Ishikawa (cell line): Measurements from ENCODE around the gene C19orf81.

Source experiments
- CEBPB ChIP-seq: IDR thresholded peaks from 2 replicates; pipeline ENCODE4 v1.6.1; 2012
- CREB1 ChIP-seq: IDR thresholded peaks from 2 replicates; pipeline ENCODE4 v1.6.1; 2012; ENCODE audit warnings: low read depth
- EGR1 ChIP-seq: IDR thresholded peaks from 2 replicates; pipeline ENCODE4 v1.6.1; 2012
- EP300 ChIP-seq: IDR thresholded peaks from 2 replicates; pipeline ENCODE4 v1.6.1; 2012; ENCODE audit warnings: borderline replicate concordance
- FOXM1 ChIP-seq: IDR thresholded peaks from 2 replicates; pipeline ENCODE4 v1.6.1; 2012; ENCODE audit warnings: low read depth, borderline replicate concordance
- NFIC ChIP-seq: IDR thresholded peaks from 2 replicates; pipeline ENCODE4 v1.6.1; 2012
- RAD21 ChIP-seq: IDR thresholded peaks from 2 replicates; pipeline ENCODE4 v1.6.1; 2012; ENCODE audit warnings: low read depth
- TAF1 ChIP-seq: IDR thresholded peaks from 2 replicates; pipeline ENCODE4 v1.6.1; 2012; ENCODE audit warnings: low read depth, mild to moderate bottlenecking
- TCF12 ChIP-seq: IDR thresholded peaks from 2 replicates; pipeline ENCODE4 v1.6.1; 2012; ENCODE audit warnings: low read depth
- TEAD4 ChIP-seq: IDR thresholded peaks from 2 replicates; pipeline ENCODE4 v1.6.1; 2012
- YY1 ChIP-seq: IDR thresholded peaks from 2 replicates; pipeline ENCODE4 v1.6.1; 2012; ENCODE audit warnings: low read depth
- ZBTB7A ChIP-seq: IDR thresholded peaks from 2 replicates; pipeline ENCODE4 v1.6.1; 2012; ENCODE audit warnings: low read depth
- TF ChIP-seq, protein P1 (sequence below): IDR thresholded peaks from 2 replicates; pipeline ENCODE4 v1.6.1; 2012
- TF ChIP-seq, protein P2 (sequence below): IDR thresholded peaks from 2 replicates; pipeline ENCODE4 v1.6.1; 2012; ENCODE audit warnings: low read depth, mild to moderate bottlenecking
- TF ChIP-seq, protein P3 (sequence below): IDR thresholded peaks from 2 replicates; pipeline ENCODE4 v1.6.1; 2012

The C19orf81 gene

DNA sequence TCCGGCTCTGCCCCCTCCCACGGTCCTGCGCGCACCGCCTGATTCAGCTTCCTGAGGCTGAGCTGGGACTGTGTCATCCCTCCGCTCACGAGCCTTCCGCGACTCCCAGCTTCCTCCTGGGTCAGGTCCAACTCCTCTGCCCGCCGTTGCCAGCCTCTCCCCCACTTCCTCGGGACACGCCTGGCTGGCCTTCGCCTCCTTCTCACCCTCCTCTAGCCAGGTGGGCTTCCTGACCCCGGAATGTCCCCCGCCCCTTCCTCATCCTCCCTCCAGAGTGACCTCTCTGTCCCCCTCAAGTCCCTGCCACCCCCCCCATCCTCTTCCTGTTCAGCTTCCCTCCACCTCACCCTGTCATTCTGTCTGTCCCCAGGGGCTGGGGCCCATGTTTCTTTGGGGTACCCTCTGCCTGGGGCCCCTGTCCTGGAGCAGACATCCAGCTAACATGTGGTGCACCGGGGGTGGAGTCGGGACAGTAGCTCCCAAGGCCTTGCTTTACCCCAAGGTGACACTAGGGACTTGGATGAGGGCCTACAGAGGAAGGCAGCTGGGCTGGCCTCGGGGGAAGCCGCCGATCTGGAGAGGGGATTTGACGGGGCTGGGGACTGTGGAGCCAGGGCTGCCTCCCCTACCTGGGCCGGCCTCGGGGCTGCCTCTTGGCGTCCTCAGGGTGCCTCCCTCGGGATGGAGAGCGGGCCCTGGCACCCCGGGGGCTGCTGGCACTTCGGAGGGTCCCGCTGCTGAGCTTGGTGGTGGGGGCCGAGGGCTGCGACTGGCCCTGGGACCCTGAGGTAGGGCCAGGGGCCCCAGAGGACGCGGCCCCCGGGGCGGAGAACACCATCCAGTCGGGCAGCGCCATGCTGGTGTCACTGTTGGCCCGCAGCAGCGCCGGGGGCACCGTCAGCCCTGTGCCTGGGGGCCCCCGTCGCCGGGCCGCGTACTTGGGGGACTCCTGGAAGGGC is 53.9 kb downstream of the C19orf81 start:
- no peak for TF ChIP-seq ZBTB7A
- no peak for TF ChIP-seq EGR1
- TF ChIP-seq, protein P1, sequence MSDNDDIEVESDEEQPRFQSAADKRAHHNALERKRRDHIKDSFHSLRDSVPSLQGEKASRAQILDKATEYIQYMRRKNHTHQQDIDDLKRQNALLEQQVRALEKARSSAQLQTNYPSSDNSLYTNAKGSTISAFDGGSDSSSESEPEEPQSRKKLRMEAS: no peak
- no peak for TF ChIP-seq EP300
- TF ChIP-seq, protein P2, sequence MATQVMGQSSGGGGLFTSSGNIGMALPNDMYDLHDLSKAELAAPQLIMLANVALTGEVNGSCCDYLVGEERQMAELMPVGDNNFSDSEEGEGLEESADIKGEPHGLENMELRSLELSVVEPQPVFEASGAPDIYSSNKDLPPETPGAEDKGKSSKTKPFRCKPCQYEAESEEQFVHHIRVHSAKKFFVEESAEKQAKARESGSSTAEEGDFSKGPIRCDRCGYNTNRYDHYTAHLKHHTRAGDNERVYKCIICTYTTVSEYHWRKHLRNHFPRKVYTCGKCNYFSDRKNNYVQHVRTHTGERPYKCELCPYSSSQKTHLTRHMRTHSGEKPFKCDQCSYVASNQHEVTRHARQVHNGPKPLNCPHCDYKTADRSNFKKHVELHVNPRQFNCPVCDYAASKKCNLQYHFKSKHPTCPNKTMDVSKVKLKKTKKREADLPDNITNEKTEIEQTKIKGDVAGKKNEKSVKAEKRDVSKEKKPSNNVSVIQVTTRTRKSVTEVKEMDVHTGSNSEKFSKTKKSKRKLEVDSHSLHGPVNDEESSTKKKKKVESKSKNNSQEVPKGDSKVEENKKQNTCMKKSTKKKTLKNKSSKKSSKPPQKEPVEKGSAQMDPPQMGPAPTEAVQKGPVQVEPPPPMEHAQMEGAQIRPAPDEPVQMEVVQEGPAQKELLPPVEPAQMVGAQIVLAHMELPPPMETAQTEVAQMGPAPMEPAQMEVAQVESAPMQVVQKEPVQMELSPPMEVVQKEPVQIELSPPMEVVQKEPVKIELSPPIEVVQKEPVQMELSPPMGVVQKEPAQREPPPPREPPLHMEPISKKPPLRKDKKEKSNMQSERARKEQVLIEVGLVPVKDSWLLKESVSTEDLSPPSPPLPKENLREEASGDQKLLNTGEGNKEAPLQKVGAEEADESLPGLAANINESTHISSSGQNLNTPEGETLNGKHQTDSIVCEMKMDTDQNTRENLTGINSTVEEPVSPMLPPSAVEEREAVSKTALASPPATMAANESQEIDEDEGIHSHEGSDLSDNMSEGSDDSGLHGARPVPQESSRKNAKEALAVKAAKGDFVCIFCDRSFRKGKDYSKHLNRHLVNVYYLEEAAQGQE: no peak
- TF ChIP-seq CREB1: no peak
- TF ChIP-seq TEAD4: no peak
- no peak for TF ChIP-seq CEBPB
- no peak for TF ChIP-seq FOXM1

DNA sequence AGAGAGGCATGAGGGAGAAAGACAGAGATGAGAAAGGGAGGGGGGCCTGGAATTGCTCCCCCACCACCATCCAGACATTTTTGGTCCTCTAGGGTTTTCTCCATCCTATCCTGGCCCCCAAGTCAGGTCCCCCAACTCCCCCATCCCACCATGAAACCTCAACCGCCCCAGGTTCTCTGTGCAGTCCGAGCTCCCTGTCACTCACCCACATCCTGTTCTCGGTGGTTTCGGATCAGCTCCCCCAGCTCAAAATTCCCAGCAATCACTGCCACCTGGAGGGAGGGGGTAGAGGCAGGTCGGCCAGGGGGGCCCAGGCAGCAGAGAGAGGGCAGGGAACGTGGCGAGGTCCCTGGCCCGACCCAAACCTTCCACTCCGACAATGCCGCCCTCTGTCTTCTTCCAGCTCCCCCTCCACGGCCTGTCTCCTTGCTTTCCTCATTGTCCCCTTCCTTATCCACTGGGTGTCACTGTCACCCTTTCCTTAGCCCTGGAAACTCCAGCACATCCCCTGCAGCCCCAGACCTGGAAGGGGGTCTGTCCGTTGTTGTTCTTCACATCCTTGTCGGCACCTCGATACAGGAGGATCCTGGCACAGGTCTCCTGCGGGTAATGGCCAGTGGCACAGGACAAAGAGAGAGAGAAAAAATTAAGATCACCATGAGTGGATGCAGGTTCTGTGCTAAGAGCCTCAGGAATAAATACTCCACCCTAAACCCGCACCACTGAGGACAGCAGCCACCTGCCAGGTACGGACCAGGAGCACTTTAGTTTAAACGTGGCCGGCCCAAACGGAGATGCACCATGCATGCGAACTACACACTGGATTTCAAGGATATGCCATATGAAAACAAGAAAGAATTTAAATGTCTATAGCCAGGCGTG is 54.9 kb downstream of the C19orf81 start:
- no peak for TF ChIP-seq NFIC
- TF ChIP-seq TAF1: no peak
- TF ChIP-seq EGR1: no peak
- TF ChIP-seq RAD21: peak; percentile 45
- TF ChIP-seq, protein P2: no peak

DNA sequence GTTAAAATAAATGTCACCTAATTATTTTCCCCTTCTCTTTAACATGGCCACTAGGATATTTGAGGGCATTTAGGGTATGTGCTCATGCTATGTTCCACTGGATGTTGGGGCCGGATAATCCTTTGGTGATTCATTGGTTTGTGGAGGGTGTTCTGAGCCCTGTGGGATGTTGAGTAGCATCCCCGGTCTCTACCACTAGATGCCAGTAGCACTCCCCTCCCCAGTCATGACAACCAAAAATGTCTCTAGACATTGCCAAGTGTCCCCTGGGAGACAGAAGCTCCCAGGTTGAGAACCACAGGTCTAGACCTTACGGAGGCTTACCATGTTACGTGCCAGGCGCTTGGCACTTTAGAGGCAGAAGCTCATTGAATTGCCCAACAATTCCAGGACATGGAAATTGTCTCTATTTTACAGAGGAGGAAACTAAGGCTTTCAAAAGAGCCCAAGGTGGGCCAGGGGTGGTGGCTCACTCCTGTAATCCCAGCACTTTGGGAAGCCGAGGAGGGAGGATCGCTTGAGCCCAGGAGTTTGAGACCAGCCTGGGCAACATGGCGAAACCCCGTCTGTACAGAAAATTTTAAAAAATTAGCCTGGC is 56.3 kb downstream of the C19orf81 start:
- TF ChIP-seq TAF1: no peak
- TF ChIP-seq, protein P3, sequence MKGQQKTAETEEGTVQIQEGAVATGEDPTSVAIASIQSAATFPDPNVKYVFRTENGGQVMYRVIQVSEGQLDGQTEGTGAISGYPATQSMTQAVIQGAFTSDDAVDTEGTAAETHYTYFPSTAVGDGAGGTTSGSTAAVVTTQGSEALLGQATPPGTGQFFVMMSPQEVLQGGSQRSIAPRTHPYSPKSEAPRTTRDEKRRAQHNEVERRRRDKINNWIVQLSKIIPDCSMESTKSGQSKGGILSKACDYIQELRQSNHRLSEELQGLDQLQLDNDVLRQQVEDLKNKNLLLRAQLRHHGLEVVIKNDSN: no peak
- TF ChIP-seq TCF12: no peak
- no peak for TF ChIP-seq EGR1
- peak; percentile 53 for TF ChIP-seq RAD21

DNA sequence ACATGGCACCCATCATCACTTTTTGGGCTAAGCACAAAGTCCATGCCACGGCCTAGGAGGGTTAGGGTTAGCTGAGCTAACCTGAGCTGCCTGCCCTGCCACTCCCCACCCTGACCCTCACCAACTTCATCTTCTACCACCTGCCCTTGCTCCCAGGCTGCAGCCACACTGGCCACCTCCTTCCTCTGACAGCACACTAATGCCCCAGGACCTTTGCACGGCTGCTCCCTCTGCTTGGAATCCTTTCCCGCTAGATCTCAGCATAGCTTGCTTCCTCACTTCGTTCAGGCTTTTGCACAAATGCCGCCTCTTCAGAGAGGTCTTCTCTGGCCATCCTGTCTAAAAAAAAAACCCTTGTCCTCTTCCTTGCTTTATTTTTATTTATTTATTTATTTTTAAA is 57.1 kb downstream of the C19orf81 start:
- TF ChIP-seq ZBTB7A (no peak), YY1 (no peak), FOXM1 (no peak), EP300 (no peak), RAD21 (no peak), TEAD4 (no peak), CREB1 (no peak), EGR1 (no peak), NFIC (no peak), TCF12 (no peak)
- TF ChIP-seq, protein P2: no peak
- TF ChIP-seq, protein P1: no peak
